ENCODE data around the gene EID3. TPM values are rescaled to one million over a fixed set of nuclear protein-coding genes. Genes with fewer than 3 reads are reported as not detected.

The EID3 gene
- total and polyA plus RNA-seq, 2 donors (not counting 1 experiment from before 2014, with no cell fraction given): 6.4 to 9.4 TPM

GRCh38 chr12:104286516-104287482 lies 16.7 kb upstream of the EID3 start:
- Histone ChIP-seq H4K20me1 (ENCODE audit: control insufficient read depth, insufficient read depth, low read length, poor library complexity, severe bottlenecking) (no peaks in the 10 kb centered on the region), H2AFZ (ENCODE audit: insufficient read depth, low read depth, low read length, poor library complexity, severe bottlenecking) (peak overlapping the region; percentile 90), H3K36me3 (replicated peaks in 1 of 2; ENCODE audit: control extremely low read depth in 1 of 2, control insufficient read depth in 1 of 2, extremely low read depth in 1 of 2, insufficient read depth in 2 of 2, low read length in 1 of 2) (peaks cover 0 to under 1% of the 10 kb centered on the region in 2 experiments), H3K4me1 (ENCODE audit: control insufficient read depth in 2 of 2, insufficient read depth in 2 of 2, low read length in 2 of 2) (peaks cover 25 to 29% of the 10 kb centered on the region in 2 donors), H3K27ac (ENCODE audit: low read length in 2 of 2) (peak overlapping the region; percentile 75 to 79), H3K9me3 (ENCODE audit: control extremely low read depth in 1 of 3, control insufficient read depth in 2 of 3, insufficient read depth in 1 of 3, low read length in 2 of 3) (no peaks in the 10 kb centered on the region), H3K79me2 (ENCODE audit: control insufficient read depth, insufficient read depth, low read length) (peaks cover 20% of the 10 kb centered on the region), H3K27me3 (replicated peaks in 1 of 4; ENCODE audit: control extremely low read depth in 1 of 4, control insufficient read depth in 3 of 4, insufficient read depth in 4 of 4, low read length in 3 of 4) (no peaks in the 10 kb centered on the region), H3K9ac (ENCODE audit: low read length) (peak overlapping the region; percentile 83), H3K4me3 (ENCODE audit: control extremely low read depth in 1 of 5, extremely low read depth in 1 of 5, insufficient read depth in 1 of 5, low read depth in 2 of 5, low read length in 4 of 5) (peak overlapping the region; percentile 61 to 93 (median 82)), H3K4me2 (replicated peaks; ENCODE audit: low read depth, low read length, poor library complexity, severe bottlenecking) (peak overlapping the region; percentile 84)
- DNase-seq (peak; percentile 90), ATAC-seq (ENCODE audit: low read depth) (peak; percentile 83)
- peaks cover 37% of the 10 kb centered on the region for H3K4me1 Mint-ChIP-seq
- peak overlapping the region; percentile 99 for H3K27ac Mint-ChIP-seq
- H3K27me3 Mint-ChIP-seq: no peaks in the 10 kb centered on the region
- ChIA-PET CTCF (interaction anchor here (0.5 to 3.6 kb wide), 9 partner anchors 11 to 765 kb away, joined by 3 to 24 read pairs (median 3); partner anchors contain the start of genes EID3 and TXNRD1), POLR2A (interaction anchor here (0.6 to 3.2 kb wide), 7 partner anchors 9 to 821 kb away, joined by 4 to 22 read pairs (median 4); partner anchors contain the start of genes EID3, NFYB and WASHC4)
- TF ChIP-seq CTCF (IDR thresholded peaks at IDR 0.05): no peak
- no peak for TF ChIP-seq EZH2 (IDR thresholded peaks at IDR 0.05; ENCODE audit: borderline replicate concordance, insufficient read depth, low read depth, low read length, poor library complexity, severe bottlenecking)
- peak overlapping the region; percentile 100 for H3K4me3 Mint-ChIP-seq
- under 1% methylated on average over 37 of the region's 40 CpGs for WGBS (ENCODE audit: insufficient coverage)
- intact Hi-C loops (cut with micrococcal nuclease): loop anchor here (1.0 to 5.0 kb wide), 9 partner anchors 10 to 821 kb away; partner anchors contain the start of genes CHST11, HCFC2, HSP90B1 and NFYB
- H3K9me3 Mint-ChIP-seq (ENCODE audit: insufficient read depth): no peaks in the 10 kb centered on the region

All from B cell (primary cell).